GM20000 (cell line): ENCODE measurements around the gene ARL5B.

Experiments
- DNase-seq: peaks from one replicate; pipeline ENCODE4 v3.0.0; 2012; ENCODE audit warnings: low spot score
- TF ChIP-seq, protein P1 (sequence below): IDR thresholded peaks from 2 replicates; pipeline ENCODE4 v1.5.1; 2012; ENCODE audit warnings: mild to moderate bottlenecking, control low read depth; ENCODE audit errors: extremely low read depth, missing control alignments

Gene ARL5B

GRCh38 chr10:18719811-18720210 lies 60.6 kb downstream of the ARL5B start:
- TF ChIP-seq, protein P1, sequence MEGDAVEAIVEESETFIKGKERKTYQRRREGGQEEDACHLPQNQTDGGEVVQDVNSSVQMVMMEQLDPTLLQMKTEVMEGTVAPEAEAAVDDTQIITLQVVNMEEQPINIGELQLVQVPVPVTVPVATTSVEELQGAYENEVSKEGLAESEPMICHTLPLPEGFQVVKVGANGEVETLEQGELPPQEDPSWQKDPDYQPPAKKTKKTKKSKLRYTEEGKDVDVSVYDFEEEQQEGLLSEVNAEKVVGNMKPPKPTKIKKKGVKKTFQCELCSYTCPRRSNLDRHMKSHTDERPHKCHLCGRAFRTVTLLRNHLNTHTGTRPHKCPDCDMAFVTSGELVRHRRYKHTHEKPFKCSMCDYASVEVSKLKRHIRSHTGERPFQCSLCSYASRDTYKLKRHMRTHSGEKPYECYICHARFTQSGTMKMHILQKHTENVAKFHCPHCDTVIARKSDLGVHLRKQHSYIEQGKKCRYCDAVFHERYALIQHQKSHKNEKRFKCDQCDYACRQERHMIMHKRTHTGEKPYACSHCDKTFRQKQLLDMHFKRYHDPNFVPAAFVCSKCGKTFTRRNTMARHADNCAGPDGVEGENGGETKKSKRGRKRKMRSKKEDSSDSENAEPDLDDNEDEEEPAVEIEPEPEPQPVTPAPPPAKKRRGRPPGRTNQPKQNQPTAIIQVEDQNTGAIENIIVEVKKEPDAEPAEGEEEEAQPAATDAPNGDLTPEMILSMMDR, result no peak
- DNase-seq, result no peak

DNA sequence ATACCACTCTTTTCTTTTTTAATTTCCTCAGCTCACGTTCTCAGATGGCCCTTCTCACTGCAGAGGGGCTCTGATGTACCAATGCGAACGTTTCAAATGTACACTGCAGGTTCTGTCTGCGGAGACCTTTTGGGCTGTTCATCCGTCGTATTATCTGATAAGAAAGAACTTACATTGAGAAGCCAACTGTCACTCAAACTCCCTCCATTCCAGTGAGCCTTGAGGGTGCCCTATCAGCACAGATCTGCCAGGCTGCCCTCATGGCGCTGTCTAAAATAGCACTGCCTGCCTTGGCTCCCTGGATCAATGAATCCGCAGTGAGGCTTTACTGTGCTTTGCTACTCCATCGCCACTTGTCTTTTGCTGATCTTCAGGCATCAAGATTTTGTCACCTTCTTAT lies 61.8 kb downstream of the ARL5B start:
- no peak for DNase-seq
- TF ChIP-seq, protein P1, result no peak

DNA sequence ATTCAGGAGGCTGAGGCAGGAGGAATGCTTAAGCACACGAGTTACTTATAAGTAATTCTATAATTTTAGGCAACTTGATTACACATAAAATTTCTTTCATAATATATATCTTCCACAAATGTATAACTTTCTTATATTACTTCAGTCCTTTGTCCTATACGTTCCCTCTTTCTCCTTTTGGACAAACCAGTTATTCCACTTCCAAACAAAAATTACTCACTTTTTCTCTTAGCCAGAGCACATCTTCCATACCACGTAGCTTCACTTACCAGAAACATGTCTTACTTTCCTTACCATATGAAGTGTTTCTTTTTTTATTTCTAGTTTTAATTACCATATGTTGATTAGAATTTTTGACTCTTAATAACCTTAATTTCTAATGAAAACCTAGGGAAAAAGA lies 64.6 kb downstream of the ARL5B start:
- TF ChIP-seq, protein P1, result no peak
- no peak for DNase-seq
